COR-L47 (cell line): ENCODE results near the gene MEIS1.
A peak's percentile ranks its signal among the peaks of the same experiment; 100 is the strongest.
"Not testable (repeated sequence)": the region's sequence is repeated elsewhere in the genome, so short reads cannot be mapped to it uniquely, and the experiment has no call there.

Experiments used
- DNase-seq: peaks from one replicate; lab custom pipeline; 2025; lab: John Stamatoyannopoulos, UW

MEIS1 gene

GRCh38 chr2:66467718-66468117 is 32.8 kb downstream of the MEIS1 start:
- no peak for DNase-seq

GRCh38 chr2:66469214-66469902 is 34.4 kb downstream of the MEIS1 start:
- DNase-seq = no peak

GRCh38 chr2:66470199-66470598 is 35.3 kb downstream of the MEIS1 start:
- DNase-seq = no peak

GRCh38 chr2:66472225-66472843 is 37.4 kb downstream of the MEIS1 start:
- no peak for DNase-seq

- no peak for DNase-seq
Observed at GRCh38 chr2:66477135-66477842, 42.4 kb downstream of the MEIS1 start.

- DNase-seq = no peak
Observed at GRCh38 chr2:66478299-66478698, 43.4 kb downstream of the MEIS1 start.

GRCh38 chr2:66478731-66479316 is 43.9 kb downstream of the MEIS1 start:
- no peak for DNase-seq

- DNase-seq = no peak
Observed at GRCh38 chr2:66481100-66481549, 46.2 kb downstream of the MEIS1 start.

- DNase-seq = not testable (repeated sequence)
Observed at GRCh38 chr2:66485252-66485651, 50.3 kb downstream of the MEIS1 start.

- DNase-seq = peak; percentile 32
Observed at GRCh38 chr2:66488946-66489345, 54.0 kb downstream of the MEIS1 start.

- no peak for DNase-seq
Observed at GRCh38 chr2:66489436-66489835, 54.5 kb downstream of the MEIS1 start.

- no peak for DNase-seq
Observed at GRCh38 chr2:66490588-66491001, 55.7 kb downstream of the MEIS1 start.

- no peak for DNase-seq
Observed at GRCh38 chr2:66494708-66495107, 59.8 kb downstream of the MEIS1 start.

GRCh38 chr2:66495788-66496640 is 61.1 kb downstream of the MEIS1 start:
- DNase-seq = peak; percentile 54

GRCh38 chr2:66496670-66497420 is 61.9 kb downstream of the MEIS1 start:
- DNase-seq = no peak

- no peak for DNase-seq
Observed at GRCh38 chr2:66497431-66498288, 62.7 kb downstream of the MEIS1 start.

GRCh38 chr2:66498289-66498975 is 63.5 kb downstream of the MEIS1 start:
- DNase-seq = no peak

GRCh38 chr2:66501267-66501666 is 66.3 kb downstream of the MEIS1 start:
- DNase-seq = no peak

- no peak for DNase-seq
Observed at GRCh38 chr2:66506265-66506664, 71.3 kb downstream of the MEIS1 start.
